ENCODE results near the gene CUX1. TPM values are rescaled to one million over a fixed set of nuclear protein-coding genes. Genes with fewer than 3 reads are reported as not detected.
"Not testable (repeated sequence)": the region's sequence is repeated elsewhere in the genome, so short reads cannot be mapped to it uniquely, and the experiment has no call there.

Gene CUX1
- total RNA-seq, 4 donors from 2014 or later, result 93.8 to 156 (median 112) TPM

DNA sequence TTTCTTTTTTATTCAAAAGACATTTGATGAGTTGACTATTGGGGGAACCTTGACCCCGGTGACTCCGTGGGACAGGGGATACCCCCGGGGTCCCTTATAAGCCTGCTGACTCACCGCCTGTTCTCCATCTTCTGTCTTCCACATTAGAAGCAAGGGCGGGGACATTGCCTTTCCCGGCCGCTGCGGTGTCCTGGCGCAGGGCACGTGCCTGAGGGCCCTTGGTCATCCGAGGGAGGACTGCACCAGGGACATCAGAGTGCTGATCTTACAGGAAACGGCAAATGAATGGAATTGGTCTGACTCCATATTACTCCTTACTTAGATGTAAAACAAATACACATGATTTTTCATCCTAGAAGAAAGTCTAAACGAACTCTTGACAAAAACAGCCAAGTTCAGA lies 170.1 kb downstream of the CUX1 start:
- WGBS, 2 donors, result 89 to 94% methylated on average over 13 of the region's 13 CpGs
- Histone ChIP-seq H3K27ac (no peak overlapping the region), H3K36me3 (no peaks in the 10 kb centered on the region), H3K27me3 (no peaks in the 10 kb centered on the region), H3K9me3 (no peaks in the 10 kb centered on the region), H3K4me3 (replicated peaks in 1 of 3) (no peak overlapping the region), H3K4me1 (peaks cover 0 to 4% of the 10 kb centered on the region in 2 donors)
- no peak for TF ChIP-seq POLR2A (IDR thresholded peaks at IDR 0.05)
- TF ChIP-seq CTCF (IDR thresholded peaks at IDR 0.05), result no peak
- intact Hi-C loops (cut with DNase I), result no loop called here
- no peak for DNase-seq

- H3K36me3 ChIP-seq; intact Hi-C loops (cut with DNase I): not testable (repeated sequence)
Observed at GRCh38 chr7:101988060-101988459, 170.6 kb downstream of the CUX1 start.

DNA sequence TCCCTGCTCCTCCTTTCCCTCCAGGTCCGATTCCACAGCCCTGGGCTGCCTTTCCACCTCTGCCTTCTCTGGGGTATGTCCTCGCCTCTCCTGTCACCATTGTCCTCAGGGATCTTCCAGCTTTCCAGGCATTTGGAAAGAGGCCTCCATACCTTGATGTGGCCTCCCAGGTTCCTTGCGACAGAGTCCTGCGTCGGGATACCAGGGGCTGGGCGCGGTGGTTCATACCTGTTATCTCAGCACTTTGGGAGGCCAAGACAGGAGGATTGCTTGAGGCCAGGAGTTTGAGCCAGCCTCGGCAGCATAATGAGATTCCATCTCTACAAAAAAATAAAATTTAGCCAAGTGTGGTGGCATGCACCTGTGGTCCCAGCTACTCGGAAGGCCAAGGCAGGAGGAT lies 171.1 kb downstream of the CUX1 start:
- Histone ChIP-seq H3K27me3 (no peaks in the 10 kb centered on the region), H3K27ac (no peak overlapping the region), H3K9me3 (no peaks in the 10 kb centered on the region), H3K4me1 (peaks cover 0 to 4% of the 10 kb centered on the region in 2 donors), H3K36me3 (no peaks in the 10 kb centered on the region), H3K4me3 (replicated peaks in 1 of 3) (no peak overlapping the region)
- intact Hi-C loops (cut with DNase I), result no loop called here
- DNase-seq, result no peak
- 91 to 94% methylated on average over 9 of the region's 9 CpGs for WGBS, 2 donors
- TF ChIP-seq CTCF (IDR thresholded peaks at IDR 0.05) (no peak), POLR2A (IDR thresholded peaks at IDR 0.05) (no peak)

More at GRCh38 chr7:101988060-101988459, 170.6 kb downstream of the CUX1 start:
- H3K27ac ChIP-seq; H3K4me1 ChIP-seq; DNase-seq; H3K4me3 ChIP-seq (replicated peaks in 1 of 3); H3K9me3 ChIP-seq; H3K27me3 ChIP-seq: not testable (repeated sequence)
- 92 to 94% methylated on average over 10 of the region's 10 CpGs for WGBS, 2 donors

DNA sequence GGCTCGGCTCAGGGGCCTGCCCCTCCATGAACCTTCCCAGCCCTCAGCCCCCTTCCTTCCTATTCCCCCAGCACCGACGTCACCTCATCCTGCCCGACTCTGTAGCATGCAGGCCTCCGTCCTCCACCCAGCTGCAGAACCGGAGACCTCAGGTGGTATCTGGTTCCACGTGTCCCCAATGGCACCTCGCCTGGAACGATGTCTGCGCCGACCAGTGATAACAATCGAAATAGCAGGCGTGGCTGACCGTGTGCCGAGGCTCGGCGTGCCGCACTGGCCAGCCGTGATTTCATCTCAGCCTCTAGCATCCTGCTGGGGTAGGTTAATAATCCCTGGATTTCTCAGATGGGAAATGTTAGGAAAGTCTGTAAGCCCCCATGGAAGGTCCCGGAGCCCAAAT lies 171.7 kb downstream of the CUX1 start:
- 95 to 98% methylated on average over 20 of the region's 20 CpGs for WGBS, 2 donors
- no peak for TF ChIP-seq CTCF (IDR thresholded peaks at IDR 0.05)
- no peak for TF ChIP-seq POLR2A (IDR thresholded peaks at IDR 0.05)
- intact Hi-C loops (cut with DNase I), result no loop called here
- no peaks in the 10 kb centered on the region for H3K27me3 ChIP-seq
- no peak overlapping the region for H3K27ac ChIP-seq
- H3K4me3 ChIP-seq (replicated peaks in 1 of 3), result no peak overlapping the region
- H3K4me1 ChIP-seq, result peaks cover 0 to 4% of the 10 kb centered on the region in 2 donors
- no peaks in the 10 kb centered on the region for H3K36me3 ChIP-seq
- H3K9me3 ChIP-seq, result no peaks in the 10 kb centered on the region
- no peak for DNase-seq

DNA sequence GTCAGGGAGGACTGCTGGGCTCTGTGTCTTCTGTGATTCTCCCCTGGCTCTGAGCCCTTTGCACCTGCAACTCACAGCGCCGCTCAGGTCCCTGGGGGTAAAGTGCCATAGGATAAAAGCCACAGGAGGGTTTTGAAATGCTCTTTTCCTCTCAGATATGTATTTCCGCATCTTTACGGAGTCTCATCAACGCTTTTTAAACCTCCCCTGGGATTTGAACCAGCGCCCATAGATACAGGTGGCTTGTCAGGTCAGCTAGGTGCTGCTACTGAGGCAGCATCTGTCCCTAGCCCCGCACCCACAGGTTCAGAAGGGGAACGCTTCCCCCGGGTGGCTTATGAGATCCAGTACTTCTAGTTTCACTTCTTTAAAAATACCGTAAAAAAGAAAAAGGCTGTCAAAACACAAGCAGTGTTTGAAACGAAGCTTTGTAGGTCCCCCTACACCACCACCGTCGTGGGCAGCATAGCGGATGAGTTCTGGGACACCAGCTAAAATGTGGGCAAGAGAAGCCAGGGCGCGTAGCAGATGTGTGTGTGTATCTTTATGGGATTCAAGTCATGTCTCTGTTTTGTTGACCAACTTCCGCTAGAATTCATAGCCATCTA lies 173.5 kb downstream of the CUX1 start:
- intact Hi-C loops (cut with DNase I), result no loop called here
- Histone ChIP-seq H3K27ac (no peak overlapping the region), H3K36me3 (no peaks in the 10 kb centered on the region), H3K27me3 (no peaks in the 10 kb centered on the region), H3K9me3 (no peaks in the 10 kb centered on the region), H3K4me1 (peaks cover 0 to 1% of the 10 kb centered on the region in 2 donors), H3K4me3 (replicated peaks in 1 of 3) (no peak overlapping the region)
- no peak for TF ChIP-seq CTCF (IDR thresholded peaks at IDR 0.05)
- no peak for TF ChIP-seq POLR2A (IDR thresholded peaks at IDR 0.05)
- DNase-seq, result no peak
- WGBS, 2 donors, result 90 to 91% methylated on average over 17 of the region's 17 CpGs
